GM23248 (cell line): ENCODE results near the gene ZC3H11A.

Experiments
- EZH2 ChIP-seq: fragments of 200-600 bp; sonication (generic); IDR thresholded peaks from 2 replicates; pipeline ENCODE4 v1.6.1; 2018; ENCODE audit warnings: antibody characterized with exemption, mild to moderate bottlenecking; ENCODE audit not compliant: insufficient read depth, poor library complexity, severe bottlenecking
- EZH2phosphoT487 ChIP-seq: fragments of 200-600 bp; sonication (generic); IDR thresholded peaks from 2 replicates; pipeline ENCODE4 v1.6.1; 2018; ENCODE audit warnings: antibody characterized with exemption, moderate library complexity, mild to moderate bottlenecking, low read depth; ENCODE audit not compliant: insufficient read depth

GRCh38 chr1:203794764-203795440 lies 521 bp upstream of the ZC3H11A start:
- no peak for TF ChIP-seq EZH2
- TF ChIP-seq EZH2phosphoT487 = no peak
